Neural cell (in vitro differentiated cells): ENCODE data around the gene MECP2.

Source experiments
- EP300 ChIP-seq: fragments of 450-650 bp; conservative IDR thresholded peaks from 2 replicates; pipeline ENCODE4 v1.6.1; 2014; ENCODE audit warnings: antibody characterized with exemption, mild to moderate bottlenecking, moderate library complexity; ENCODE audit not compliant: poor library complexity, severe bottlenecking
- EZH2 ChIP-seq: fragments of 200-600, 300-800 bp; shearing (Covaris generic), sonication (generic); IDR thresholded peaks from 2 replicates; pipeline ENCODE4 v1.6.1; 2014; ENCODE audit warnings: antibody characterized with exemption, low read length, borderline replicate concordance, mild to moderate bottlenecking; ENCODE audit not compliant: insufficient read depth, poor library complexity, severe bottlenecking
- POLR2AphosphoS5 ChIP-seq: IDR thresholded peaks from 2 replicates; pipeline ENCODE4 v1.6.1; 2012
- RAD21 ChIP-seq: fragments of 450-650 bp; conservative IDR thresholded peaks from 2 replicates; pipeline ENCODE4 v1.6.1; 2014; ENCODE audit warnings: antibody characterized with exemption, mild to moderate bottlenecking, moderate library complexity
- SMC3 ChIP-seq: fragments of 450-650 bp; conservative IDR thresholded peaks from 2 replicates; pipeline ENCODE4 v1.6.1; 2014; ENCODE audit warnings: antibody characterized with exemption, mild to moderate bottlenecking, moderate library complexity; ENCODE audit not compliant: poor library complexity
- TAF1 ChIP-seq: IDR thresholded peaks from 2 replicates; pipeline ENCODE4 v1.6.1; 2012; ENCODE audit warnings: low read depth
- TF ChIP-seq, protein P1 (sequence below): fragments of 450-650 bp; IDR thresholded peaks from 2 replicates; pipeline ENCODE4 v1.5.1; 2014; ENCODE audit warnings: antibody characterized with exemption, mild to moderate bottlenecking, moderate library complexity; ENCODE audit not compliant: poor library complexity, severe bottlenecking
- TF ChIP-seq, protein P2 (sequence below): IDR thresholded peaks from 2 replicates; pipeline ENCODE4 v1.6.1; 2012; ENCODE audit warnings: borderline replicate concordance

DNA sequence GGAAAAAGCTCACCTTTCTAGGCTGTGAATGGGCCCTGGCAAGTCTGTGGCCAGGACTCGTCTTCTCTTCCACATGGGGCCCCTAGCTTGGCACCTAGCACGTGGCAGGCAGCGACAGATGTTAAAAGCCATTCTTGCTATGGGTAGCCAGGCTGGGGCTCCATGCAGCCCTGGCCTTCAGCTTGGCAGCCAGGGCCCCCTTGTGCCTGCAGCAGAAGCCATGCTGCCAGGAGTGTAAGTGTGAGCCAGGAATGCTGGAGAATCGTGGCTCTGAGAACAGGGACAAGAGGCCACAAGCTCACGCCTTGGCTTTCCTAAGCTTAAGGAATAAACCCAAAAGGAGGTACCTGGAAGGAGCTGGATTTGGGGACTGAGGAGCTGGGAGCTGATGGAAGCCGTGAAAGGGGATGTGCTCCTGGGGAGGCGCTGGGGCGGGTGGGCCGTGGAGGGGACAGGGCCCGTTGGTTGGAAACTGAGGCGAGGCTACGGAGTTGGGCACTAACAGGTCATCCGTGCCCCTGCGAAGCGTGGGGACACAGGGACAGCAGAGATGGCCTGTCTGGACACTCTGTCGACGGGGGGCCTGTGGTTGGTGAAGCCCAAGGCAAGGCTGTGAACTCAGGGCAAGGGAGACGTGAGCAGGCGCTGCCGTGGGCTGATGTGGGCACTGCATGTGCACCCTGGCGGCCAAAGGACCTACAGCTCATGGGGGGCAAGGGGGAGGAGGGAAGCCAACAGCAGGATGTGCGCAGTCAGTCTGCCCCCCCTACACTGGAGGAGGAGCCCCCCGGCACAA lies 45.6 kb upstream of the MECP2 start:
- TF ChIP-seq POLR2AphosphoS5 (no peak), TAF1 (no peak), EZH2 (no peak), EP300 (no peak), RAD21 (no peak), SMC3 (no peak)
- TF ChIP-seq, protein P1, sequence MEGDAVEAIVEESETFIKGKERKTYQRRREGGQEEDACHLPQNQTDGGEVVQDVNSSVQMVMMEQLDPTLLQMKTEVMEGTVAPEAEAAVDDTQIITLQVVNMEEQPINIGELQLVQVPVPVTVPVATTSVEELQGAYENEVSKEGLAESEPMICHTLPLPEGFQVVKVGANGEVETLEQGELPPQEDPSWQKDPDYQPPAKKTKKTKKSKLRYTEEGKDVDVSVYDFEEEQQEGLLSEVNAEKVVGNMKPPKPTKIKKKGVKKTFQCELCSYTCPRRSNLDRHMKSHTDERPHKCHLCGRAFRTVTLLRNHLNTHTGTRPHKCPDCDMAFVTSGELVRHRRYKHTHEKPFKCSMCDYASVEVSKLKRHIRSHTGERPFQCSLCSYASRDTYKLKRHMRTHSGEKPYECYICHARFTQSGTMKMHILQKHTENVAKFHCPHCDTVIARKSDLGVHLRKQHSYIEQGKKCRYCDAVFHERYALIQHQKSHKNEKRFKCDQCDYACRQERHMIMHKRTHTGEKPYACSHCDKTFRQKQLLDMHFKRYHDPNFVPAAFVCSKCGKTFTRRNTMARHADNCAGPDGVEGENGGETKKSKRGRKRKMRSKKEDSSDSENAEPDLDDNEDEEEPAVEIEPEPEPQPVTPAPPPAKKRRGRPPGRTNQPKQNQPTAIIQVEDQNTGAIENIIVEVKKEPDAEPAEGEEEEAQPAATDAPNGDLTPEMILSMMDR, result no peak
- TF ChIP-seq, protein P2, sequence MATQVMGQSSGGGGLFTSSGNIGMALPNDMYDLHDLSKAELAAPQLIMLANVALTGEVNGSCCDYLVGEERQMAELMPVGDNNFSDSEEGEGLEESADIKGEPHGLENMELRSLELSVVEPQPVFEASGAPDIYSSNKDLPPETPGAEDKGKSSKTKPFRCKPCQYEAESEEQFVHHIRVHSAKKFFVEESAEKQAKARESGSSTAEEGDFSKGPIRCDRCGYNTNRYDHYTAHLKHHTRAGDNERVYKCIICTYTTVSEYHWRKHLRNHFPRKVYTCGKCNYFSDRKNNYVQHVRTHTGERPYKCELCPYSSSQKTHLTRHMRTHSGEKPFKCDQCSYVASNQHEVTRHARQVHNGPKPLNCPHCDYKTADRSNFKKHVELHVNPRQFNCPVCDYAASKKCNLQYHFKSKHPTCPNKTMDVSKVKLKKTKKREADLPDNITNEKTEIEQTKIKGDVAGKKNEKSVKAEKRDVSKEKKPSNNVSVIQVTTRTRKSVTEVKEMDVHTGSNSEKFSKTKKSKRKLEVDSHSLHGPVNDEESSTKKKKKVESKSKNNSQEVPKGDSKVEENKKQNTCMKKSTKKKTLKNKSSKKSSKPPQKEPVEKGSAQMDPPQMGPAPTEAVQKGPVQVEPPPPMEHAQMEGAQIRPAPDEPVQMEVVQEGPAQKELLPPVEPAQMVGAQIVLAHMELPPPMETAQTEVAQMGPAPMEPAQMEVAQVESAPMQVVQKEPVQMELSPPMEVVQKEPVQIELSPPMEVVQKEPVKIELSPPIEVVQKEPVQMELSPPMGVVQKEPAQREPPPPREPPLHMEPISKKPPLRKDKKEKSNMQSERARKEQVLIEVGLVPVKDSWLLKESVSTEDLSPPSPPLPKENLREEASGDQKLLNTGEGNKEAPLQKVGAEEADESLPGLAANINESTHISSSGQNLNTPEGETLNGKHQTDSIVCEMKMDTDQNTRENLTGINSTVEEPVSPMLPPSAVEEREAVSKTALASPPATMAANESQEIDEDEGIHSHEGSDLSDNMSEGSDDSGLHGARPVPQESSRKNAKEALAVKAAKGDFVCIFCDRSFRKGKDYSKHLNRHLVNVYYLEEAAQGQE, result no peak
